HEK293T (cell line): ENCODE results near the gene PLXNA2.

Experiments
- CTCF ChIA-PET: fragments of 350-600 bp; formaldehyde crosslinking; extraction: SDS; loops from one replicate; lab custom pipeline; 2021; ENCODE audit warnings: antibody characterized with exemption, inconsistent platforms; lab: Yijun Ruan, JAX
- POLR2A ChIA-PET: fragments of 350-600 bp; formaldehyde crosslinking; extraction: SDS; loops from one replicate; lab custom pipeline; 2020; ENCODE audit warnings: antibody characterized with exemption, inconsistent platforms; lab: Yijun Ruan, JAX
- DNase-seq: peaks from one replicate; pipeline ENCODE4 v3.0.0; 2012; ENCODE audit warnings: mixed read lengths; ENCODE audit errors: extremely low spot score
- ARNT ChIP-seq: fragments of 450-650 bp; IDR thresholded peaks from 2 replicates; pipeline ENCODE4 v1.6.1; 2017; ENCODE audit warnings: mild to moderate bottlenecking
- BHLHE40 ChIP-seq: fragments of 450-650 bp; IDR thresholded peaks from 2 replicates; pipeline ENCODE4 v1.6.1; 2016; ENCODE audit warnings: mild to moderate bottlenecking, moderate library complexity, borderline replicate concordance
- CTBP1 ChIP-seq: fragments of 450-650 bp; IDR thresholded peaks from 2 replicates; pipeline ENCODE4 v1.6.1; 2016; ENCODE audit warnings: borderline replicate concordance
- ELF4 ChIP-seq: fragments of 450-650 bp; IDR thresholded peaks from 2 replicates; pipeline ENCODE4 v1.6.1; 2017; ENCODE audit warnings: antibody characterized with exemption
- FOXA1 ChIP-seq: fragments of 450-650 bp; IDR thresholded peaks from 2 replicates; pipeline ENCODE4 v1.6.1; 2016; ENCODE audit warnings: mild to moderate bottlenecking
- FOXK2 ChIP-seq: fragments of 450-650 bp; IDR thresholded peaks from 2 replicates; pipeline ENCODE4 v1.6.1; 2016; ENCODE audit warnings: mild to moderate bottlenecking
- FOXM1 ChIP-seq: fragments of 450-650 bp; IDR thresholded peaks from 2 replicates; pipeline ENCODE4 v1.6.1; 2017; ENCODE audit warnings: mild to moderate bottlenecking, borderline replicate concordance
- HDGF ChIP-seq: fragments of 450-650 bp; IDR thresholded peaks from 2 replicates; pipeline ENCODE4 v1.6.1; 2017; ENCODE audit warnings: antibody characterized with exemption, borderline replicate concordance
- L3MBTL2 ChIP-seq: fragments of 450-650 bp; conservative IDR thresholded peaks from 2 replicates; pipeline ENCODE4 v1.6.1; 2016; ENCODE audit warnings: mild to moderate bottlenecking
- LEF1 ChIP-seq: fragments of 450-650 bp; IDR thresholded peaks from 2 replicates; pipeline ENCODE4 v1.6.1; 2017; ENCODE audit warnings: mild to moderate bottlenecking, borderline replicate concordance
- NFRKB ChIP-seq: fragments of 450-650 bp; IDR thresholded peaks from 2 replicates; pipeline ENCODE4 v1.6.1; 2016; ENCODE audit warnings: mild to moderate bottlenecking, moderate library complexity
- SP1 ChIP-seq: fragments of 450-650 bp; IDR thresholded peaks from 2 replicates; pipeline ENCODE4 v1.6.1; 2017
- SUZ12 ChIP-seq: fragments of 450-650 bp; IDR thresholded peaks from 2 replicates; pipeline ENCODE4 v1.6.1; 2016; ENCODE audit warnings: mild to moderate bottlenecking
- TARDBP ChIP-seq: fragments of 450-650 bp; IDR thresholded peaks from 2 replicates; pipeline ENCODE4 v1.6.1; 2016
- ZNF384 ChIP-seq: fragments of 450-650 bp; IDR thresholded peaks from 2 replicates; pipeline ENCODE4 v1.6.1; 2016
- TF ChIP-seq, protein P1 (sequence below): fragments of 450-650 bp; IDR thresholded peaks from 2 replicates; pipeline ENCODE4 v1.6.1; 2016

PLXNA2 gene

DNA sequence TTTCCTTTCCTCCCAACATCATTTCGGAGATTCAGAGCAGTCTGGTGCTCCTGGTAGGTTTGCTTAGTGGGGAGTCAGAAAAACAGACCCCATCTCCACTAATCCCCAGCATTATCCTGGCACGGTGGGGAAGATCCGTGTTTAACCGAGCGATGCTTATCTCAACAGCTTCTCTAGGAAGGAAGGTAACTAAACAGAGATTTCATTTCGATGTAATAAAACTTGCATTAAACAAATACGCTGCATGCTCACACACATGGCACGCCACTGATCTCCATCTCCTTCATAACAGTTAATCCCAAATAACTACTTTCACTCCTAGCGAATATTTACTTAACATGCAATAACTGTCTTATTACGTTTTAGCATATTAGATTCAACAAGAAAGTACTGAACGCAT lies 188.6 kb downstream of the PLXNA2 start:
- TF ChIP-seq, protein P1, sequence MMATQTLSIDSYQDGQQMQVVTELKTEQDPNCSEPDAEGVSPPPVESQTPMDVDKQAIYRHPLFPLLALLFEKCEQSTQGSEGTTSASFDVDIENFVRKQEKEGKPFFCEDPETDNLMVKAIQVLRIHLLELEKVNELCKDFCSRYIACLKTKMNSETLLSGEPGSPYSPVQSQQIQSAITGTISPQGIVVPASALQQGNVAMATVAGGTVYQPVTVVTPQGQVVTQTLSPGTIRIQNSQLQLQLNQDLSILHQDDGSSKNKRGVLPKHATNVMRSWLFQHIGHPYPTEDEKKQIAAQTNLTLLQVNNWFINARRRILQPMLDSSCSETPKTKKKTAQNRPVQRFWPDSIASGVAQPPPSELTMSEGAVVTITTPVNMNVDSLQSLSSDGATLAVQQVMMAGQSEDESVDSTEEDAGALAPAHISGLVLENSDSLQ: no peak
- no peak for TF ChIP-seq LEF1
- no peak for TF ChIP-seq FOXM1
- no peak for TF ChIP-seq NFRKB
- TF ChIP-seq TARDBP: no peak
- no peak for TF ChIP-seq ARNT
- no peak for TF ChIP-seq FOXA1
- TF ChIP-seq ZNF384: no peak
- no peak for TF ChIP-seq SUZ12
- no peak for TF ChIP-seq ELF4
- no peak for TF ChIP-seq CTBP1
- TF ChIP-seq HDGF: no peak
- TF ChIP-seq L3MBTL2: no peak
- TF ChIP-seq SP1: no peak
- no peak for TF ChIP-seq FOXK2
- no peak for TF ChIP-seq BHLHE40
- POLR2A ChIA-PET: no interaction called here
- no peak for DNase-seq
- CTCF ChIA-PET: interaction anchor here (1.4 kb wide), 2 partner anchors 33 to 190 kb away, joined by 4 to 5 read pairs; no protein-coding TSS in a partner anchor

DNA sequence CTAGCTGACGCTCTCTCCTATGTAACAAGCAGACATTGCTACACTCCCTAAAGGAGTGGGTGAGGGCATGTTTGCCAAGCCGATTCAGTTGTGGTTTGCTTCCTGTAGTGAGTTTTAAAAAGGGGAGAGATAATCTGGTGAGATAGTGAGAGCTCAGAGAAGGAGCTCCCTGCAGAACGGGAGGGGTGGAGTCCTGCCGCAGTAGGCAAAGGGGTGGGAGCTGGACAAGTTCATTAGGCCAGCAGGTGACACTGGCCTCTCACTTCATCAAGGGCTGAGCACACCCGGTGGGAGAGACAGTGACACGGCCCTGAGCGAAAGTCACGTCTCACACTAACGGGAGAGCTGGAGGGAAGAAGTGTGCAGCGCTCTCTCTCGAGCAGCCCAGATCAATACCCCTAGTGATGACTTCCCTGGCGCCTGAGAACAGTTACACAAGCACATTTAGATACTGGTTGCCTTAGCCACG lies 189.2 kb downstream of the PLXNA2 start:
- TF ChIP-seq FOXA1: no peak
- no peak for TF ChIP-seq LEF1
- no peak for TF ChIP-seq BHLHE40
- TF ChIP-seq ELF4: no peak
- TF ChIP-seq ZNF384: no peak
- TF ChIP-seq SP1: no peak
- TF ChIP-seq TARDBP: no peak
- no peak for TF ChIP-seq CTBP1
- no peak for TF ChIP-seq FOXM1
- no peak for TF ChIP-seq HDGF
- no peak for TF ChIP-seq SUZ12
- DNase-seq: no peak
- POLR2A ChIA-PET: no interaction called here
- CTCF ChIA-PET: interaction anchor here (1.4 kb wide), 2 partner anchors 32 to 190 kb away, joined by 4 to 5 read pairs; no protein-coding TSS in a partner anchor

DNA sequence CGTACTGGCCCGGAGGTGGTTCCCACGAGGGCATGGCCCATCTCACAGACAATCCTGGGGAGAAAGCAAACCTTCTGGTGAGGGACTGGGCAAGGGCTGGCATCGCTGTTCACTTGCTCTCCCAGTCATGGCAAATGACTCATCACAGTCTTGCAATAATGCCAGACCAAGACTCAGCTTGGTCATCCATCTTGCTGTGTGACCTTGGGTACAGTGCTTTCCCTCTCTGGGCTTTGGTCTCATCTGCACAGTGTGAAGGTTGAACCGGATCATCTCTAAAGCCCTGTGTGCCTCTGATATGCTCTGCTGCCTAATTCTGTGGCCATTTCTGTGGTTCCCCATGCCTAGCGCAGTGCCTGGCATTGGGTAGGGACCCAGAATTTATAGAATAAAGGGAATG lies 189.7 kb downstream of the PLXNA2 start:
- no peak for DNase-seq
- no peak for TF ChIP-seq NFRKB
- TF ChIP-seq FOXA1: no peak
- TF ChIP-seq ARNT: no peak
- TF ChIP-seq BHLHE40: no peak
- no peak for TF ChIP-seq SP1
- TF ChIP-seq ZNF384: no peak
- no peak for TF ChIP-seq L3MBTL2
- TF ChIP-seq CTBP1: no peak
- no peak for TF ChIP-seq TARDBP
- TF ChIP-seq HDGF: no peak
- TF ChIP-seq, protein P1: no peak
- TF ChIP-seq LEF1: no peak
- no peak for TF ChIP-seq SUZ12
- TF ChIP-seq FOXM1: no peak
- no peak for TF ChIP-seq ELF4
- TF ChIP-seq FOXK2: no peak
- POLR2A ChIA-PET: no interaction called here
- CTCF ChIA-PET: no interaction called here

DNA sequence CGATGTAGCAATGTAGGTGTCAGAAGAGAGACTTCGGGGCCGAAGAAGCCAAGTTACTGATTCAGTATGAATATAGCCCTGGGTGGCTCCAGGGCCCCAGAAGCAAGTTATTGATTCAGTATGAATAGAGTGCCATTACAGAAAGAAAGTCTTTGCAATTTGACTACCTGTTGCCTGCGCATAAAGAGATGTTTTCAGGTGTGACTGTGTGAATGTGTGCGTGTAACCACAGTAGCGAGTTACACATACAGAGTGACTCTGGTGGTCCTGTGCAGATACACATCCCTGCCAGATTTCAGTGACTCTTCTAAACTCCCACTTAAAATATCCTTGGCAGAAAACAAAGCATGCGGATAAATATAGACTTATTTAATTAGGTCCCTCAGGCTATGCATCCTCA lies 190.5 kb downstream of the PLXNA2 start:
- no peak for DNase-seq
- ChIA-PET POLR2A (no interaction called here), CTCF (no interaction called here)
- TF ChIP-seq NFRKB: no peak
- TF ChIP-seq CTBP1: no peak
- TF ChIP-seq LEF1: no peak
- TF ChIP-seq TARDBP: no peak
- TF ChIP-seq BHLHE40: no peak
- no peak for TF ChIP-seq ARNT
- TF ChIP-seq FOXK2: no peak

DNA sequence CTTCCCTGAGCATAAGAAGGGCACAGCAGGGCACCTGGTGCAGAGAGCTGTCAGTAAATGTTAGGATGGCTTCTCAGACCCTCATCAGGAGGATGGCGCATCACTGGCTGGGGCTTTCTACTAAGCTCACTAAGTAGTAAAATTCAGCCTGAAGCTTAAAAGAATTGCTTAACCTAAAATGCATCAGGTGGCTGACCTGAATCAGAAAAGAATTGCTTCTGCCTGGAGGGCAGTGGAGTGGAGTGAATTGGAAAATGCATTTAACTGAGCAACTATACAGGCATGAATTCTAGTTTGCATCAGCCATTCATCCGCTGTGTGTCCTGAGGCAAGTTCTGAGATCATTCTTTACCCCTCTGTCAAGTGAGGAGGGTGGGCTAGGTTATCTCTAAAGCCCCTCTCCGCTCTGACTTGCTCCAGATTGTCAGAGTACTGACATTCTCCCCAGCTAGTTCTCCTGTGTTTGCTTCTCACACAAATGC lies 191.2 kb downstream of the PLXNA2 start:
- TF ChIP-seq ARNT (no peak), SUZ12 (no peak), BHLHE40 (no peak), FOXM1 (no peak), CTBP1 (no peak), SP1 (no peak), FOXK2 (no peak), NFRKB (no peak), LEF1 (no peak), FOXA1 (no peak), L3MBTL2 (no peak), ZNF384 (no peak)
- TF ChIP-seq, protein P1: no peak
- CTCF ChIA-PET: no interaction called here
- DNase-seq: no peak
- POLR2A ChIA-PET: no interaction called here

DNA sequence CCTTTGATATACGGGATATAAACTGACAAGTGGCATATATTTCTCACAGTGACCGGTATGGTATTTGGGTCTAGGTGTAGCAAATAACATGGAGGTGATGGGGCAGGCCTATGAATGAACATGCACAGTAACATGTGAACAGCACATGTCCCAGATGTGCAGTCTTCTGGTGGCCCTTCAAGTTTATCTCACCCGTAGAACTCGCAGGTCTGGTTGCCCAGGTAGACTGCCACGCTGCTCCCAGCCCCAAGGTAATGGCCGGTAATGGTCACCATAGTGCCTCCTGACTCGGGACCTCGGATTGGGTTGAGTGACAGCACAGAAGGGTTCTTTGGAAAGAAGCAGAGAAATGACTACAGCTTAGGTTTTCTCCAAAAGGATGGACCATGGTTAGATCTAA lies 192.0 kb downstream of the PLXNA2 start:
- no peak for DNase-seq
- ChIA-PET POLR2A (no interaction called here), CTCF (no interaction called here)
- TF ChIP-seq BHLHE40 (no peak), L3MBTL2 (no peak), FOXK2 (no peak), TARDBP (no peak), SP1 (no peak), FOXA1 (no peak), FOXM1 (no peak), SUZ12 (no peak), HDGF (no peak), ELF4 (no peak), LEF1 (no peak)
- TF ChIP-seq, protein P1: no peak
